ENCODE results near the gene SLC16A1.

The SLC16A1 gene

DNA sequence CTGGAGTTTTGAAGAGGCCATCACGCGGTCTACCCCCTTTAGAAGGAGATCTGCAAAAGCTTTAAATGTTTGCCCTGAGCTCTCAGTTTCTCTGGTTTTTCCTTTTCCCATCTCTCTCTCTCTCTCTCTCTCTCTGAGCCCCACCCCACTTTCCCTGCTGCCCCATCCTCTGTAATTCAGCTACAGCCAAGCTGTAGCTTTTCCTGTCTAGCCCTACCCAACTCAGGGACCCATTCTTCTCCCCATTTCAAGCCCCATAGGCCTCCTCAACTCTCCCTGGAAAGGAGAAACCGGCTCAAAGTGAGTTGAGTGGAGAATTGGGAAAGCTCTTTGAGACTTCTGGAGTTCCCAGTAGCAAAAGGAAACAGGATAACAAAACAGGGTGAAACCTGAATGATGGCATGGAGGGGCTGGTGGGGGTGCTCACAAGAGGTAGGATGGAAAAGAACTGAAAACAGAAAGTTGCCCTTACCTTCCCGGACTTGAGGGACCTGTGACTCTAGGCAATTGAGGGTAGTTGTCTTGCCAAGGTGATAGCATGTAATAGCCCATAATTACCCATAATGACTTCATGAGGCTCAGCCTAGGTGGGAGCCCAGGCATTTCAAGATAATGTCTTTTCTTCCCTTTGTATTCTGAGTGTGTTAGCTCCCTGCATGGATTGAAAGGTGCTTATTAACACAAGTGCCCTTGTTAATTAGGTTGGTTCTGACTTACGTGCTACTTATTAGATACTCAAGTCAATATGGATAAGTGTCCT lies 84.9 kb downstream of the SLC16A1 start:
- no peak for TF ChIP-seq SIN3A (IDR thresholded peaks at IDR 0.05; ENCODE audit: borderline replicate concordance, insufficient read depth, low read length)
- TF ChIP-seq FOXP2 (optimal IDR thresholded peaks at IDR 0.05; ENCODE audit: borderline replicate concordance, extremely low read depth, extremely low read length, insufficient read depth): no peak
- no peak for TF ChIP-seq TAF1 (IDR thresholded peaks at IDR 0.05; ENCODE audit: borderline replicate concordance, insufficient read depth, low read length)
- TF ChIP-seq POLR2AphosphoS5 (IDR thresholded peaks at IDR 0.05; ENCODE audit: low read depth, low read length): no peak
- TF ChIP-seq, protein P1, sequence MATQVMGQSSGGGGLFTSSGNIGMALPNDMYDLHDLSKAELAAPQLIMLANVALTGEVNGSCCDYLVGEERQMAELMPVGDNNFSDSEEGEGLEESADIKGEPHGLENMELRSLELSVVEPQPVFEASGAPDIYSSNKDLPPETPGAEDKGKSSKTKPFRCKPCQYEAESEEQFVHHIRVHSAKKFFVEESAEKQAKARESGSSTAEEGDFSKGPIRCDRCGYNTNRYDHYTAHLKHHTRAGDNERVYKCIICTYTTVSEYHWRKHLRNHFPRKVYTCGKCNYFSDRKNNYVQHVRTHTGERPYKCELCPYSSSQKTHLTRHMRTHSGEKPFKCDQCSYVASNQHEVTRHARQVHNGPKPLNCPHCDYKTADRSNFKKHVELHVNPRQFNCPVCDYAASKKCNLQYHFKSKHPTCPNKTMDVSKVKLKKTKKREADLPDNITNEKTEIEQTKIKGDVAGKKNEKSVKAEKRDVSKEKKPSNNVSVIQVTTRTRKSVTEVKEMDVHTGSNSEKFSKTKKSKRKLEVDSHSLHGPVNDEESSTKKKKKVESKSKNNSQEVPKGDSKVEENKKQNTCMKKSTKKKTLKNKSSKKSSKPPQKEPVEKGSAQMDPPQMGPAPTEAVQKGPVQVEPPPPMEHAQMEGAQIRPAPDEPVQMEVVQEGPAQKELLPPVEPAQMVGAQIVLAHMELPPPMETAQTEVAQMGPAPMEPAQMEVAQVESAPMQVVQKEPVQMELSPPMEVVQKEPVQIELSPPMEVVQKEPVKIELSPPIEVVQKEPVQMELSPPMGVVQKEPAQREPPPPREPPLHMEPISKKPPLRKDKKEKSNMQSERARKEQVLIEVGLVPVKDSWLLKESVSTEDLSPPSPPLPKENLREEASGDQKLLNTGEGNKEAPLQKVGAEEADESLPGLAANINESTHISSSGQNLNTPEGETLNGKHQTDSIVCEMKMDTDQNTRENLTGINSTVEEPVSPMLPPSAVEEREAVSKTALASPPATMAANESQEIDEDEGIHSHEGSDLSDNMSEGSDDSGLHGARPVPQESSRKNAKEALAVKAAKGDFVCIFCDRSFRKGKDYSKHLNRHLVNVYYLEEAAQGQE (IDR thresholded peaks at IDR 0.05; ENCODE audit: insufficient read depth in 1 of 2, low read depth in 2 of 2, low read length in 2 of 2): no peak

DNA sequence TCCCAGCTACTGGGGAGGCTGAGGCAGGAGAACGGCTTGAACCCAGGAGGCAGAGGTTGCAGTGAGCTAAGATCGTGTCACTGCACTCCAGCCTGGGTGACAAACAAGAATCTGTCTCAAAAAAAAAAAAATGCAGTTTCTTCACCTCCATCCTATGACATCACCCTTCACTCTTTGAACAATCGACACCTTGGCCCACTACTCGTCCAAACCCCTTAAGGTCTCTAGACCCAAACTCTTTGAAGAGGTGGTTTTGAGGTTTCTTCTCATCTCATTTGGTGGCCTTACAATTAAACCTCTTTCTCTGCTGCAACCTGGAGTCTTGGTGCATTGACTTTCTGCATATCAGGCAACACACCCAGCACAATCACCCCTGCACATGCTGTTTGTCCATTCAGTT lies 86.1 kb downstream of the SLC16A1 start:
- TF ChIP-seq FOXP2 (optimal IDR thresholded peaks at IDR 0.05; ENCODE audit: borderline replicate concordance, extremely low read depth, extremely low read length, insufficient read depth): no peak
- TF ChIP-seq, protein P1 (IDR thresholded peaks at IDR 0.05; ENCODE audit: insufficient read depth in 1 of 2, low read depth in 2 of 2, low read length in 2 of 2): no peak
- no peak for TF ChIP-seq POLR2AphosphoS5 (IDR thresholded peaks at IDR 0.05; ENCODE audit: low read depth, low read length)
- TF ChIP-seq SIN3A (IDR thresholded peaks at IDR 0.05; ENCODE audit: borderline replicate concordance, insufficient read depth, low read length): no peak
- TF ChIP-seq TAF1 (IDR thresholded peaks at IDR 0.05; ENCODE audit: borderline replicate concordance, insufficient read depth, low read length): no peak

DNA sequence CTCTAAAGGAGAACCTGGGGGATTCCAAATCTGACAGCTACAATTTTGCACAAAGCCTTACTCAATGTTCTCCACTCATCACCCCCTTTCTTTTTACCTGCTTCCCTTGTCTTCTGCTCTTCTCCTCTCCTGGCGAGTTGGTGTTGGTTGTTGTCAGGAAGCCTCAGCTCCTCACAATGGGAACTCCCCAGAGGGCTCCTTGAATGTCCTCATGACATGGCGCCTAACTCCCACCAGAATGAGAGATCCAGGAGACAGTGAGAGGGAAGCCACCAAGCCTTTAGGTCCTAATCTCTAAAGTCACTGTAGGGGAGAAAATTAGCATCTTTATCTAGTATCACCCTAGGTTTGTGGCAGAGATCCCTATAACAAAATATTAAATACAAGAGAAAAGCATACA lies 87.8 kb downstream of the SLC16A1 start:
- TF ChIP-seq, protein P1 (IDR thresholded peaks at IDR 0.05; ENCODE audit: insufficient read depth in 1 of 2, low read depth in 2 of 2, low read length in 2 of 2): no peak
- no peak for TF ChIP-seq TAF1 (IDR thresholded peaks at IDR 0.05; ENCODE audit: borderline replicate concordance, insufficient read depth, low read length)
- TF ChIP-seq FOXP2 (optimal IDR thresholded peaks at IDR 0.05; ENCODE audit: borderline replicate concordance, extremely low read depth, extremely low read length, insufficient read depth): no peak
- no peak for TF ChIP-seq SIN3A (IDR thresholded peaks at IDR 0.05; ENCODE audit: borderline replicate concordance, insufficient read depth, low read length)
- TF ChIP-seq POLR2AphosphoS5 (IDR thresholded peaks at IDR 0.05; ENCODE audit: low read depth, low read length): no peak

DNA sequence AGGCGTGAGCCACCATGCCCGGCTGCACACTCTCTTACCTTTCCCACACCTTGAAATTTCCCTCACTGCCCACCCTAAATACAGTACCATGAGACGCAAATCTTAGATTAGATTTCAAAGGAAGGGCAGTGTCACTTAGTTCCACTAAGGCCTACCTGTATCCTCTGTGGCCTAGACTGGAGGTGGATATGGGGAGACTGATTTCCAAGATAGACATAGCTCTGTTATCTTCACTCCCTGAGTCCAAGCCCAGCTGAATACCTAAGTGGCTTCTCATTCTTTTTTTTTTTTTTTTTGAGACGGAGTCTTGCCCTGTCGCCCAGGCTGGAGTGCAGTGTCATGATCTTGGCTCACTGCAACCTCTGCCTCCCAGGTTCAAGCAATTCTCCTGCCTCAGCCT lies 89.0 kb downstream of the SLC16A1 start:
- TF ChIP-seq TAF1 (IDR thresholded peaks at IDR 0.05; ENCODE audit: borderline replicate concordance, insufficient read depth, low read length) (no peak), FOXP2 (optimal IDR thresholded peaks at IDR 0.05; ENCODE audit: borderline replicate concordance, extremely low read depth, extremely low read length, insufficient read depth) (no peak), SIN3A (IDR thresholded peaks at IDR 0.05; ENCODE audit: borderline replicate concordance, insufficient read depth, low read length) (no peak), POLR2AphosphoS5 (IDR thresholded peaks at IDR 0.05; ENCODE audit: low read depth, low read length) (no peak)
- TF ChIP-seq, protein P1 (IDR thresholded peaks at IDR 0.05; ENCODE audit: insufficient read depth in 1 of 2, low read depth in 2 of 2, low read length in 2 of 2): no peak

All from PFSK-1 (cell line).